Lung (tissue), 12 donors: Measurements from ENCODE around the gene FBXO42. TPM values are rescaled to one million over a fixed set of nuclear protein-coding genes. Genes with fewer than 3 reads are reported as not detected.
A peak's percentile ranks its signal among the peaks of the same experiment; 100 is the strongest.

Source experiments
- ATAC-seq: fragments of 200-7000 bp; cut with Tn5 transposase; one replicate; pipeline ENCODE4 v1.9.1; 2020; ENCODE audit warnings: moderate number of reproducible peaks; ENCODE audit not compliant: insufficient read depth, low FRiP score
- DNase-seq, 3 donors: peaks; one replicate each; pipeline ENCODE4 v3.0.0-alpha.2; 2013 to 2017
- H3K27ac ChIP-seq, 2 donors: one replicate each; pipeline ENCODE4 v1.5.1; 2013; ENCODE audit warnings: mild to moderate bottlenecking in 2 of 2, moderate library complexity in 2 of 2, control low read depth in 1 of 2, inconsistent platforms in 1 of 2, low read depth in 1 of 2, low read length in 1 of 2
- H3K27me3 ChIP-seq, 3 donors: one replicate each; pipeline ENCODE4 v1.5.1; 2013; ENCODE audit warnings: low read length in 2 of 3; ENCODE audit not compliant: control insufficient read depth in 3 of 3, insufficient read depth in 3 of 3
- H3K36me3 ChIP-seq, 4 donors: one replicate each; pipeline ENCODE4 v1.5.1; 2013; ENCODE audit warnings: low read length in 4 of 4, mild to moderate bottlenecking in 1 of 4, moderate library complexity in 1 of 4; ENCODE audit not compliant: control insufficient read depth in 4 of 4, insufficient read depth in 4 of 4
- H3K4me1 ChIP-seq, 5 donors: one replicate each; pipeline ENCODE4 v1.5.1; 2013; ENCODE audit warnings: low read length in 5 of 5, mild to moderate bottlenecking in 2 of 5, moderate library complexity in 1 of 5; ENCODE audit not compliant: control insufficient read depth in 5 of 5, insufficient read depth in 5 of 5
- H3K4me3 ChIP-seq: one replicate; pipeline ENCODE4 v1.5.1; 2013; ENCODE audit warnings: mild to moderate bottlenecking, control low read depth, moderate library complexity
- H3K9ac ChIP-seq, 2 donors: one replicate each; pipeline ENCODE4 v1.5.1; 2013; ENCODE audit warnings: low read length in 2 of 2, control low read depth in 1 of 2; ENCODE audit not compliant: insufficient read depth in 1 of 2
- H3K9me3 ChIP-seq, 4 donors: one replicate each; pipeline ENCODE4 v1.5.1; 2013; ENCODE audit warnings: low read length in 3 of 4, mild to moderate bottlenecking in 1 of 4, moderate library complexity in 1 of 4; ENCODE audit not compliant: control insufficient read depth in 4 of 4, insufficient read depth in 3 of 4
- WGBS, 2 donors: extraction: QIAGEN DNeasy Blood & Tissue Kit; methylation state at CpG; one replicate each; pipeline ENCODE4 v1.1.7; 2013; 5-methylcytosine and 5-hydroxymethylcytosine counted together
- polyA plus RNA-seq, 2 donors: library from polyadenylated mRNA; stranded (reverse); fragments of 200-250 nt; gene quantifications; one replicate each; pipeline ENCODE4 v1.2.1, GENCODE V29; 2013
- total RNA-seq, 2 donors: library from RNA; depleted of rRNA in 1 of 2; stranded (reverse); fragments of >200 nt in 1 of 2; gene quantifications; one replicate each; pipeline ENCODE4 v1.2.1, GENCODE V29; 2014 to 2021
- TF ChIP-seq, protein P1 (sequence below): IDR thresholded peaks from 2 replicates; pipeline ENCODE4 v1.5.1; 2012; ENCODE audit warnings: mild to moderate bottlenecking; ENCODE audit errors: control extremely low read depth, extremely low read depth
- donor health status: control.
- donor health status: control.
- donor health status: Bipolar disorder and iron deficiency.
- donor health status: healthy.
- donor health status: DM: yes; HTN: yes; CAD: no.

The FBXO42 gene
- total and polyA plus RNA-seq, 4 donors: 7.3 to 28.6 (median 14.8) TPM

GRCh38 chr1:16243936-16244649 is 108.2 kb downstream of the FBXO42 start:
- Histone ChIP-seq H3K9me3 (no peaks in the 10 kb centered on the region), H3K4me3 (no peak overlapping the region), H3K27me3 (no peaks in the 10 kb centered on the region), H3K4me1 (peaks cover 9 to 29% (median 18%) of the 10 kb centered on the region in 5 donors), H3K36me3 (peaks cover 0 to 2% (median 0%) of the 10 kb centered on the region in 4 donors), H3K9ac (peak overlapping the region in 1 of 2 donors; percentile 36), H3K27ac (no peak overlapping the region)
- ATAC-seq (peak; percentile 65), DNase-seq (peak; percentile 84 to 91 (median 90))
- TF ChIP-seq, protein P1, sequence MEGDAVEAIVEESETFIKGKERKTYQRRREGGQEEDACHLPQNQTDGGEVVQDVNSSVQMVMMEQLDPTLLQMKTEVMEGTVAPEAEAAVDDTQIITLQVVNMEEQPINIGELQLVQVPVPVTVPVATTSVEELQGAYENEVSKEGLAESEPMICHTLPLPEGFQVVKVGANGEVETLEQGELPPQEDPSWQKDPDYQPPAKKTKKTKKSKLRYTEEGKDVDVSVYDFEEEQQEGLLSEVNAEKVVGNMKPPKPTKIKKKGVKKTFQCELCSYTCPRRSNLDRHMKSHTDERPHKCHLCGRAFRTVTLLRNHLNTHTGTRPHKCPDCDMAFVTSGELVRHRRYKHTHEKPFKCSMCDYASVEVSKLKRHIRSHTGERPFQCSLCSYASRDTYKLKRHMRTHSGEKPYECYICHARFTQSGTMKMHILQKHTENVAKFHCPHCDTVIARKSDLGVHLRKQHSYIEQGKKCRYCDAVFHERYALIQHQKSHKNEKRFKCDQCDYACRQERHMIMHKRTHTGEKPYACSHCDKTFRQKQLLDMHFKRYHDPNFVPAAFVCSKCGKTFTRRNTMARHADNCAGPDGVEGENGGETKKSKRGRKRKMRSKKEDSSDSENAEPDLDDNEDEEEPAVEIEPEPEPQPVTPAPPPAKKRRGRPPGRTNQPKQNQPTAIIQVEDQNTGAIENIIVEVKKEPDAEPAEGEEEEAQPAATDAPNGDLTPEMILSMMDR: peak; percentile 92
- 35% methylated on average over 8 of the region's 8 CpGs for WGBS, 2 donors

DNA sequence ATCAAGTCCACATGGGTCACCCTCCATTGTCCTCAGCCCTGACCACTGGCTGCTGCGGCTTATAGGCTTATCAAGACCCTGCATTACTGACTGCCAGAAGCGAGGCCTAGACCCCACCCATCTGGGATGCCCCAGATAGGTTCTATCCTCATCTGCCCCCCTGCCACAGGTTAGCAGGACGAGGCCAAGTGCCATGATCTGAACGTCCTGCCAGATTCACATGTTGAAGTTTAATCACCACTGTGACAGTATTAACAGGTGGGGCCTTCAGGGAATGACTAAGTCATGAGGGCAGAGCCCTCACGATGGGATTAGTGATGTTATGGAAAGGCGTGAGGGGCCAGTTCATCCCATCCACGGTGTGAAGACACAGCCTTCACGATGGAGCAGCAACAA is 109.1 kb downstream of the FBXO42 start:
- no peak overlapping the region for H3K9ac ChIP-seq
- TF ChIP-seq, protein P1: no peak
- no peak for DNase-seq
- H3K27me3 ChIP-seq: no peaks in the 10 kb centered on the region
- H3K36me3 ChIP-seq: peaks cover 0 to 2% (median 0%) of the 10 kb centered on the region in 4 donors
- peaks cover 6 to 20% (median 9%) of the 10 kb centered on the region in 5 donors for H3K4me1 ChIP-seq
- 82% methylated on average over 8 of the region's 8 CpGs for WGBS, 2 donors
- no peak overlapping the region for H3K27ac ChIP-seq
- no peak overlapping the region for H3K4me3 ChIP-seq
- ATAC-seq: no peak
- H3K9me3 ChIP-seq: no peaks in the 10 kb centered on the region

DNA sequence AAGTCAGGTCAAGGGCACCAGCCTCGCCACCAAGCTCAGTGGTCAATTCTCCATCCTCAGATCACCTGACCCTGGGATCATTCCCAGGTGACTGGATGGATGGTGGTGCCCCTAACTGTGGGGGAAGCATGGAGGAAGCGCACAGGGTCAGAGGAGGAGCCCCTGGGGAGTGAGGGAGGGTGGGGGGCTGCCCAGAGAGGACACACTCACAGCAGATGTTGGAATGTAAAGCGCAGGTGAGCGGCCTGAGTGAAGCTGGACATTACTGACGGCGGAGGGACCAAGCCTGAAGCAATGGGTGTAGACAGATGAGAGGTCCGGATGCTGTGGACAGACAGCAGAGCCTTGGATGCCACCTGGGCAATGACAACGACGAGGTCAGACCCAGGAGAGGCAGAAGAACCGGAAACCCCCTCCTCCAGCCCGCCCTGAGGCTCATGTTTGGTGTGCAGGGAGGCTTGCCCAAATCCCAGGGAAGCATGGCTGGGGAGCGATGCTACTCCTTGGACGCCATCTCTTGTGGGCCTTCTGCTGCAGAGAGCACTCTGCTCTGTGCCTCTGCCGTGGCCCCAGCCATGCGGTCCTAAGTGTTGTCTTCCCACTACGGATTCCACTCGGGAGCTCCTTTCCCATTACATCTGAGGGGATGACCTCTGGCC is 109.6 kb downstream of the FBXO42 start:
- Histone ChIP-seq H3K27me3 (no peaks in the 10 kb centered on the region), H3K9ac (no peak overlapping the region), H3K9me3 (no peaks in the 10 kb centered on the region), H3K36me3 (peaks cover 0 to 2% (median 0%) of the 10 kb centered on the region in 4 donors), H3K27ac (no peak overlapping the region), H3K4me3 (no peak overlapping the region), H3K4me1 (peaks cover 3 to 16% (median 5%) of the 10 kb centered on the region in 5 donors)
- ATAC-seq (no peak), DNase-seq (no peak)
- TF ChIP-seq, protein P1: no peak
- WGBS, 2 donors: 88 to 92% methylated on average over 17 of the region's 17 CpGs
